GM18870 (cell line): ENCODE measurements around the gene ATE1.
A peak's percentile ranks its signal among the peaks of the same experiment; 100 is the strongest.
"Not testable (repeated sequence)": the region's sequence is repeated elsewhere in the genome, so short reads cannot be mapped to it uniquely, and the experiment has no call there.

Experiments
- ATAC-seq: cut with Tn5 transposase; IDR thresholded peaks from one replicate; pipeline ENCODE4 v1.9.1; 2021; ENCODE audit warnings: moderate library complexity; ENCODE audit not compliant: unreplicated experiment

Gene ATE1

GRCh38 chr10:121927841-121928527 lies at the start of gene ATE1:
Gene ATE1, minus strand, starts transcription at chr10:121928031. Its CDS starts 82 bp downstream, at chr10:121927949.
- peak; percentile 57 for ATAC-seq

GRCh38 chr10:121976607-121977006 lies 48.8 kb upstream of the ATE1 start:
- no peak for ATAC-seq

GRCh38 chr10:121975295-121976086 lies 47.7 kb upstream of the ATE1 start:
- ATAC-seq, result no peak

GRCh38 chr10:121974535-121975294 lies 46.9 kb upstream of the ATE1 start, which contains the start of gene NSMCE4A:
Gene NSMCE4A, minus strand, starts transcription at chr10:121975217. Its CDS starts 52 bp downstream, at chr10:121975165.
- ATAC-seq, result peak; percentile 70

- ATAC-seq, result no peak
Measured at GRCh38 chr10:121974019-121974534, 46.2 kb upstream of the ATE1 start.

- not testable (repeated sequence) for ATAC-seq
Measured at GRCh38 chr10:121969086-121969485, 41.3 kb upstream of the ATE1 start.

GRCh38 chr10:121965996-121966395 lies 38.2 kb upstream of the ATE1 start:
- no peak for ATAC-seq

GRCh38 chr10:121961456-121961855 lies 33.6 kb upstream of the ATE1 start:
- no peak for ATAC-seq

- ATAC-seq, result no peak
Measured at GRCh38 chr10:121959671-121960070, 31.8 kb upstream of the ATE1 start.

- no peak for ATAC-seq
Measured at GRCh38 chr10:121956111-121957061, 28.6 kb upstream of the ATE1 start.

GRCh38 chr10:121952226-121952625 lies 24.4 kb upstream of the ATE1 start:
- no peak for ATAC-seq

- ATAC-seq, result no peak
Measured at GRCh38 chr10:121949451-121949850, 21.6 kb upstream of the ATE1 start.

- no peak for ATAC-seq
Measured at GRCh38 chr10:121949049-121949448, 21.2 kb upstream of the ATE1 start.

GRCh38 chr10:121947343-121948330 lies 19.8 kb upstream of the ATE1 start:
- no peak for ATAC-seq

GRCh38 chr10:121942749-121943416 lies 15.1 kb upstream of the ATE1 start:
- no peak for ATAC-seq

- no peak for ATAC-seq
Measured at GRCh38 chr10:121941532-121941931, 13.7 kb upstream of the ATE1 start.

- no peak for ATAC-seq
Measured at GRCh38 chr10:121936295-121936694, 8.5 kb upstream of the ATE1 start.

- ATAC-seq, result no peak
Measured at GRCh38 chr10:121935702-121936101, 7.9 kb upstream of the ATE1 start.
